HG03175 (cell line): ENCODE results near the gene BBS1.
A peak's percentile ranks its signal among the peaks of the same experiment; 100 is the strongest.
"Not testable (repeated sequence)": the region's sequence is repeated elsewhere in the genome, so short reads cannot be mapped to it uniquely, and the experiment has no call there.

ENCODE experiments used
- ATAC-seq: cut with Tn5 transposase; IDR thresholded peaks from one replicate; pipeline ENCODE4 v1.9.1; 2021; ENCODE audit warnings: mild to moderate bottlenecking, moderate library complexity; ENCODE audit not compliant: unreplicated experiment

The BBS1 gene

DNA sequence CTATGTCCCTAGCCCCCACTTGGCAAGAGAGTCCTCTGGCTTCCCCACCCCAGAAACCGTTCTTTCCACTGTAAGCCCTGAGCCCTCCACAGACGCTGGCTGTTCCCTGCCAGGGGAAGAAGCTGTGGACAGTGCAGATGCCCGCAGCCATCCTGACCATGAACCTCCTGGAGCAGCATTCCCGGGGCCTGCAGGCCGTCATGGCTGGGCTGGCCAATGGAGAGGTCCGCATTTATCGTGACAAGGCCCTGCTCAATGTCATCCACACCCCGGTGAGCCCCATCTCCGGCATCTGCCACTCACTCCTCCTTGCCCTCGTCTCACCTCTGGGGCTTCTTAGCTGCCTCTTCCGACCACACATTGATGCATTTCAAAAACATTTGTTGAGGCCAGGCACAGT is 13.2 kb downstream of the BBS1 start:
- no peak for ATAC-seq

DNA sequence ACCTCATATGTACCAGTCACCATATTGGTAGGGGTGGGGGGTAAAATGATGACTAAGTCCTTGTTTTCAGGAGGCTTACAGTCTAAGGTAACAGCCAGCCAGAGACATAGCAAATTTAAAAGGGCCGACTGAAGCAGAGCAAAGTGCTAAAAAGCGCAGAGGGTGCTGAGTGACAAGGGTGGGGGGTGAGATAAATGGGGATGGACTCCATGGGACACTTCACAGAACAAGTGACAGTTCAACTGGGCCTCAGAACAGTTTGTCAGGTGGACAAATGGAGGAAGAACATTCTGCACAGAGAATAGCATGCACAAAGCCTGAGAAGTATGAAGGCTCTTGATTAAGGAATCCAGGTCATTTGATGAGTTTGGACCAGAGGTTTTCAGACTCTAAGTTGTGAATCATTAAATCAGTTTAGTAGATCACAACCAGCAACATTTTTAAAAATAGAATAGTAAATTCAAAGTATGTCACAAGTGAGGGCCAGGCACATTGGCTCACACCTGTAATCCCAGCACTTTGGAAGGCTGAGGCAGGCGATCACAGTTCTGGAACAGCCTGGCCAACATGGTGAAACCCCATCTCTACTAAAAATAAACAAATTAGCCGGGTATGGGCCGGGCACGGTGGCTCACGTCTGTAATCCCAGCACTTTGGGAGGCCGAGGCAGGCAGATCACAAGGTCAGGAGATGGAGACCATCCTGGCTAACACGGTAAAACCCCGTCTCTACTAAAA is 14.0 kb downstream of the BBS1 start:
- ATAC-seq = no peak

DNA sequence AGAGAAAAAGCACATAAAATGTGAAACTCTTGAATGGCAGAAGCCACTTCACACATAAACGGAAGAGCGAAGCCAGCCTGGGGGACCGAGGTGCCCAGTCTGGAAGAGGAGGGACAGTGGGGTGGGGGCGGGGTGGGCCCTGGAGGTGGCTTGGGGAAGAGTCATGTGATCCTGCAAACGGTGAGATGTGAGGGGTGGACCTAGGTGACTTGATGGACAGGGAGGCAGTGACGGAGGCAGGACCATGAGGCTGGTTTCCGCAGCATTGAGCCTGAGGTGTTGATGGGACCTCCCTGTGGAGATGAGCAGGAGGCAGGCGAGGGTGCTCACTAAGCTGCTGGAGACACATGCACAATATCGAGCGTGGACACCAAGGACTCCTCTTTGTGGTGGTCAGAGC is 18.6 kb downstream of the BBS1 start:
- ATAC-seq = no peak

DNA sequence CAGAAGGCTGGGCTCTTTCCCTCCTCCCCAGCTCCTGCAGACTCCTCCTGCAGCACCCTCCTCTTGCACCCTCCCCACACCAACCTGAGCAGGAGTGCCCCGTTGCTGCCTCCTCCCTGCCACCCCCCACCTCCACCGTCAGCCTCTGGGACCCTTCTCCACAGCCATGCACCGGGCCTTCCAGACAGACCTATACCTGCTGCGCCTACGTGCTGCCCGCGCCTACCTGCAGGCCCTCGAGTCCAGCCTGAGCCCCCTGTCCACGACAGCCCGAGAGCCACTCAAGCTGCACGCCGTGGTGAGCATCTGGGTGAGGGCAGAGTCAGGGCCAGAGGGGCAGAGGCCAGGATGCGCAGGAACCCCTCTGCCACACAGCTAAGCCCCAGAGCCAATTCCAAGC is 19.2 kb downstream of the BBS1 start:
- no peak for ATAC-seq

DNA sequence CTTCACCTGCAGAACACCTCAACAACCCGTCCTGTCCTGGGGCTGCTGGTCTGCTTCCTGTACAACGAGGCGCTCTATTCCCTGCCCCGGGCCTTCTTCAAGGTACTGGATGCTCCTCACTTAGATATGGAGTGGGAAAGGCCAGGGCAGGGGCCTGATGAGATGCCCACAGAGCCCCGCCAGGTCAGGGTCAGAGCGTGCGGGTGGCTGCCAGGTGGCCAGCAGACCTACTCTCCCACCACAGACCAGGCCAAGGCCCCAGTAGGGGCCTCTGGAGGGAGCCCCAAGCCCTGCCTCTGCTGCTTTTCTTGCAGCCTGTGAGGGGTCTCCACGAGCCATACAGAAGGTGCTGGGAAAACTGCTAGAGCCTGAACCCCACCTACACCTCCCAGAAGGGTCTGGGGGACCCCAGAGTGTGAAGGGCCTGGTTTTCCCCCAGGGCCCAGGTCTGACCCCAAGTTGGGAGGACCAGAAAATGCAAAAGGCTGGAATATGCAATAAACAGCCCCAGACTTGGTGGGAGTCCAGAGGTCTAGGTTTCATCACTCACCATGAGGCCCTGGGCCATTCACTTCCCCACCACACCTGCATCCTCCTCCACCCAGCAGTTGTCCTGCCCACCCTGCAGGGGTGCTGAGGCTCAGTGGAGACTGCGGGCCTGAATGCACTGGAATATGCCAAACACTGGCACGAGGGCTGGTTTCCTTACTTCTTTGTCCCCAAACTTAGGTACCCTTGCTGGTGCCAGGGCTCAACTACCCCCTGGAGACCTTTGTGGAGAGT is 20.7 kb downstream of the BBS1 start:
- ATAC-seq = no peak

DNA sequence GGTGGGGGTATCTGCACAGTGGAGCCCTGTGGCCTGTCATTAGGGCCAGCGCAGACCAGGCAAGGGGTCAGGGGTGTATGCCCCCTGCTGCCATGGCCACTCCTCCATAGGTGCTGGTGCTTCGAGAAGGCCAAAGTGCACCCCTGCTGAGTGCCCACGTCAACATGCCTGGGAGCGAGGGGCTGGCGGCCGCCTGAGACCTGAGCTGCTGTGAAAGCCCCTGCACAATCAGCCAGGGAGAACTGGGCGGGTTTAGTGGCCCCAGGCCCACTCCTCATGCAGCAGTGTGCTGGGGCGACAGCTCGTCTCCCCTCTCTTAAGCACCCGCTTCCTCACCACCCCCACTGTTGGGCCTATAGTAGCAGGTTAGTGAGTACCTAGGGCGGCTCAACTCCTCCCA is 21.4 kb downstream of the BBS1 start:
- no peak for ATAC-seq

DNA sequence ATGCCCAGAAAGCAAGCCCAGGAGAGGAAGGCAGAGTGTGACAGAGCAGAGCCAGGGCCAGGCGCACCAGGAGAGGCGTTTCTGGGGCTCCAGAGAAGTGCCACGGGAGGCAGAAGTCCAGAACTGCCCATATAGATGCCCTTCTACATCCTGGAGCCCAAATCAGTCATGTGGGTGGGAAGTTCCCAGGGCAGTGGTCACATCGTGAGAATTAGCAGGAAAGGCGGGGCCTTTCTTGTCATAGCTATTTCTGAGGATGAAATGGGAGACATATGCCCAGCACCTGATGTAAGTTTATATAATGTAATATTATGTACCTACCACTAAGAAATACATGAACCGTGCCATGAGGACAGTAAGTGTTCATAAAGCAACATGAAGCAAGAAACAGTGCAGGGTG is 22.3 kb downstream of the BBS1 start:
- no peak for ATAC-seq

DNA sequence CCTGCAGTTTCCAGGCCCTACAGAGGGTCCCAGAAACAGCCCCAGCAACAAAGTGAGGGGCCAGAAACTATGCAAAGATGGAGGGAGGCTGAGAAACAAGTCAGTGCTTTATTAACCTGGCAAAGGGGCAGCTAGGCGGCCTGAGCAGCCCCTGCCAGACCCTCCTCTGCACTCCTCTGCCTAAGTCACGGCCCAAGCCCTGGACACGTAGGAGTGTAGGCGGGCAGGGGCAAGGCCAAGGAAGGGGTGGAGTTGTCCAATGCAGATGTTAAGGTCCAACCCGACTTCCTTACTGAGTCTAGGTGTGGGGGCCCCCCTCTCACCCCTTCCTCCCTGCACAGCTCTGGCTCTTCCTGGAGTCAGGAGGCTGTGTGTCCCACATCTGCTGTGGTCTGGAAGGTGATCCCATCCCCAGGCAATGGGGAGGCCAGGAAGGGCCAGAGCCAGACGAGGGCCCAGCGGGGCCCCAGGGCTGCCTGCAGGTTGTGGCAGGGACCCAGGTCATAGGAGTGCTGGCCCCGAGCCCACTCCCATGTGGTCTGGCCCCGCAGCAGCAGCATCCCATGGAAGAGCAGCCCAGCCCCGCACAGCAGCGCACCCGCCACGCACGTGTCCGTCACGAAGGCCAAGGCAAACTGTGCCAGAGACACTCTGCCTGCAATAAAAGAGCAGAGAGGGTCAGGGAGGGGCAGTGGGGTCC is 28.9 kb downstream of the BBS1 start:
- ATAC-seq = no peak

DNA sequence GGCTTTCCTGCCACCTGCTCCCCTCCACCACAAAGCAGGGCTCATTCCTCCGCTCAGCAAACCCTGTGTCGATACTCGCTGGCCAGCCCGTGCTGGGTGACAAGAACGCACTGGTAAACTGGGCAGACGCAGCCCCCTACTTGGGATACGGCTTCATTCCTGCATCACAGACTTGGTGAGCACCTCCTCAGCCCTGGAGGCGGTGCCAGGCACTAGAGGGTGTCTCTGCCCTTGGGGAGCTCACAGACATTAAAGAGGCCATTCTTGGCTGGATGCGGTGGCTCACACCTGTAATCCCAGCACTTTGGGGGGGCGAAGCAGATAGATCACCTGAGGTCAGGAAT is 29.4 kb downstream of the BBS1 start:
- ATAC-seq = no peak

DNA sequence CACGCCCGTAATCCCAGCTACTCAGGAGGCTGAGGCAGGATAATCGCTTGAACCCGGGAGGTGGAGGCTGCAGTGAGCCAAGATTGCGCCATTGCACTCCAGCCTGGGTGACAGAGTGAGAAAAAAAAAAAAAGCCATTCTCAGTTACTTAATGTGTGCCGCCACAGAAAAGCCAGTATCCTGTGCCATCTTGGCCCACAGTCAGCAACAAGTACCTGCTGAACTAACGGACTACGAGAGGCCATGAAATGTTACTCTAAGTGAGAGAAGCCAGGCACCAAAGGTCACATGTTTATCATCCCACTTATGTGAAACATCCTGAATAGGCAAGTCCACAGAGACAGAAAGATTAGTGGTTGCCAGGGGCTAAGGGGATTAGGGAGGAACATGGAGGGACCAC is 30.2 kb downstream of the BBS1 start:
- not testable (repeated sequence) for ATAC-seq

DNA sequence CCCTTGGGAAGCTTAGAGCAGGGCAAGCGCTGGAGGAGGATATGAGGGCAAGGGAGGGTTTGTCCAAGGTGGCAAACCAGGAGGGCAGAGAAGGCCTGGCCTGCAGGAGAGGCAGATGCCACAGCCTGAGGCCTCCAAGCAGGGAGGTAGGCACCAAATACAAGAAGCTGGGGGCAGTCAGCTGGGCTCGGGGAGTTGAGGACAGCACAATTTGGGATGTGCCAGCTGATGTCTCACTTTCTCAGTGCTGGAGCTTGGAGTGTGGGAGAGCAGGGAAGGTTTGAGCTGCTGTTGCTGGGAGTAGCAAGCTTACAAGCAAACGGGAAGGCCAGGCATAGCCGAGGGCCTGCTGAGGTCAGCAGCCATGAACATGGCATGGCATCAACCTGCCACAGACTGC is 31.5 kb downstream of the BBS1 start:
- no peak for ATAC-seq

DNA sequence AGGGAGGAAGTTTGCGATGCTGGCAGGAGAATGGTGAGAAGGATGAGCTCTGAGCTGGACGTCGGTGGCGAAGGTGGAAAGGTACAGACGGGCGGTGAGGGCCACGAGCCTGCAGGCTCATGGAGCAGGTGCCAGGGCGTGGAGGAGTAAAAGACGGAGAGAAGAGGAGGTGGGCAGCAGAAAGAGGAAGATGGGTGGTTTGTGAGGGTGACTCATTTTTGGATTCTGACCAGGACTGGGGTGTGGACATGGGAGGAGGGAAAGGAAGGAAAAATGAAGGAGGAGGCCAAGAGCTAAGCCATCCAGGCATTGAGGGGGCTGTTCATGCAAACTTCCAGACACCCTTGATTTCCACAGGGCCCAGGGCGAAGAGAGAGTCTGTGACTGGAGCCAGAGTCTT is 31.9 kb downstream of the BBS1 start:
- ATAC-seq = no peak

DNA sequence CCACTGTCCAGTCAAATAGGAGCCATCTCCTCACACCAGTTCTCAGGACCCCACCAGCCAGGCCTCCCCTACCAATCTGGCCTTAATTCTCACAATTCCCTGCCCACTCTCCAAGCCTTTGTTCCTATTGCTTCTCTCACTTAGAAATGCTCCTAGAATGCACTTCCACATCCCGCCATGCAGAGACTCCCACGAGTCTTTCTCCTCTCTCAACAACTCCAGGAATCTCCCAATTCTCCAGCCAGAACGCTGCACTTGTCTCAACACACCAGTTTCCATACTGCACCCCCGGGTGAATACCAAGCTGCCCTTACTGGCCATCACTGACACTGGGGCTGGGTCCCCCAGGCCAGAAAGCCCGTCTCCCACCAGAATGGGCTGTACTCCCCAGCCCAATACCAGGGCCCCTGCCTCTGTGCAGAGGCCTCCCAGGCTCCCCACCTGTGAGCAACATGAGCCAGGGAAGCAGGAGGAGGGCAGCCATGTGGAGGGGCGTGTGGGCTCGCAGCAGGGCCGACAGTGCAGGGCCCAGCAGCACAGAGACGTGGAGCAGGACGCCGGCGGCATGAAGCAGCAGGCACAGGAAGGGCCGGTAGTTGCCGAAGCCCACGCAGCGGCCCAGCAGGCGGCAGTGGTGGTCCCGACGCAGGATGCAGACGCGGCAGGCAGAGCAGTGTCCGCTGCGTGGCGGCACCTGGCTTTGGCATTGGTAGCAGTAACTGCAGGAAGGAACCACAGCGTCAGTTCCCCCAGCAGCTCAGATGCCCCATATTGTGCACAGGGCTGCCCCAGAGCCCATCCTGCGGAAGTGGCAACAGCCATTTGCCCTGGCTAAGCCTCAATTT is 33.0 kb downstream of the BBS1 start:
- no peak for ATAC-seq

DNA sequence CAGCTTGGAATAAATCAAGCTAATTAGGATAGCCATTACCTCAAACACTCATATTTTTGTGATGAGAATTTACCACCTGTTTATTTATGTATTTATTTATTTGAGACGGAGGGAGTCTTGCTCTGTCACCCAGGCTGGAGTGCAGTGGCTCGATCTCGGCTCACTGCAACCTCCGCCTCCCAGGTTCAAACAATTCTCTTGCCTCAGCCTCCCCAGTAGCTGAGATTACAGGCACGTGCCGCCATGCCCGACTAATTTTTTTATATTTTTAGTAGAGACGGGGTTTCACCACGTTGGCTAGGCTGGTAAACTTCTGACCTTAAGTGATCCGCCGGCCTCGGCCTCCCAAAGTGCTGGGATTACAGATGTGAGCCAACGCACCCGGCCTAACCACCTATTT is 34.5 kb downstream of the BBS1 start:
- not testable (repeated sequence) for ATAC-seq

DNA sequence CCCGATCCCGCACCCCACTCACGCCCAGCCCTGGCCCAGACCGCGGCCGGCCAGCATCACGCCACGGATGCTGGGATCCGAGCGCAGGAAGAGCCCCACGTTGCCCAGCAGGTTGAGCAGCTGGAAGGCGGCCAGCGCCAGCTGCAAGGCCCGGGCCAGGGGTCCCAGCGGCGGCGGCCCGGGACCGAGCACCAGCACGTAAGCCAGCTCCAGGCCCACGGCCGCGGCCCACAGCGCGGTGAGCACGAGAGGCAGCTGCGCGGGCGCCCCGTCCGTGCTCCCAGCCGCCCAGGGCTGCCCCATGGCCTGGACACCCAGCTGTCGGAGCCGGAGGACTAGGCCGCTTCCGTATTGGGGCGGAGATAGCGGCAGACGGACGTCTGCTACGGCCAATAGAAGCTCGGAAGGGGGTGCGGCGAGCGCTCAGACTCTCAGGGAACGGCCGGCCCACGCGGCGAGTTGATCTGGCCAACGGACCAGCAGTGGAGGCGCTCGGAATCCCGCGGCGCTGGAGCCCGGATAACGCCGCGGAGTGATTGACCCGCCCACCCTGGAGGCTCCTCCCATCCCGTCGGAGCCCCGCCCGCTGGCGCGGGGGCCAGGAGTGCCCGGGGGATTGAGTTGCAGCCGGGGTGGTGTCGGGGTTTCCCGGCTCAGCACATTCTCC is 35.4 kb downstream of the BBS1 start, which contains the start of gene ZDHHC24:
TSS of gene ZDHHC24 (minus strand) at position 348 of the 667 bp plus-strand sequence. CDS start at position 303, 45 bp downstream.
- ATAC-seq = peak; percentile 77

DNA sequence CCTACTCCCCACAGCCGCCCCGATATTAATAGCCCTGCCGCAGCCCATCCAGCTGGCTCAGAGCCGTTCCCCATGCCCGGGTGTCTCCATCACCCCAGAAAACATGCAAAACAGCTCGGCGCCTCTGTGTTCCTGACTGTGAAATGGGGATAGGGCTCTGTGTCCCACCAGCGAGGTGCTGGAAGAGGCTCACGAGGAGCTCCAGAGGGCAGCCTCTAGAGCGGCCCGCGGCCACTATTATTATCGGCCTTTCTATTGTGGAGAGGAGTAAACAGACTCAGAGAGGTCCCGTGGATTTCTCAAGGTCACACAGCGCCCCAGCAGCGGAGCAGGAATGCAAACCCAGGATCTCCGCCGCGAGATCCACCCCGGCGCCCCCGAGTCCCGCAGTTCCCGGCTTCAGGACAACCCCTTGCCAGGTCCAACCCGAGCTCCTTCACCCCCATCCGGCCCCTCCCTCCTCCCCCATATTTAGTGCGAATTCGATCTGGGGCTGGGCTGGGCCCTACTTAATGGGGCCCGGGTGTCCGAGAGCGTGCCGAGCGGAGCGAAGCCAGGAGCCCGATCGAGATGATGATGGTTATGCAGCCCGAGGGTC is 36.0 kb downstream of the BBS1 start, which contains the start of gene ACTN3:
TSS of gene ACTN3 (plus strand) at position 536 of the 598 bp plus-strand sequence. CDS start at position 571, 35 bp downstream.
- no peak for ATAC-seq

DNA sequence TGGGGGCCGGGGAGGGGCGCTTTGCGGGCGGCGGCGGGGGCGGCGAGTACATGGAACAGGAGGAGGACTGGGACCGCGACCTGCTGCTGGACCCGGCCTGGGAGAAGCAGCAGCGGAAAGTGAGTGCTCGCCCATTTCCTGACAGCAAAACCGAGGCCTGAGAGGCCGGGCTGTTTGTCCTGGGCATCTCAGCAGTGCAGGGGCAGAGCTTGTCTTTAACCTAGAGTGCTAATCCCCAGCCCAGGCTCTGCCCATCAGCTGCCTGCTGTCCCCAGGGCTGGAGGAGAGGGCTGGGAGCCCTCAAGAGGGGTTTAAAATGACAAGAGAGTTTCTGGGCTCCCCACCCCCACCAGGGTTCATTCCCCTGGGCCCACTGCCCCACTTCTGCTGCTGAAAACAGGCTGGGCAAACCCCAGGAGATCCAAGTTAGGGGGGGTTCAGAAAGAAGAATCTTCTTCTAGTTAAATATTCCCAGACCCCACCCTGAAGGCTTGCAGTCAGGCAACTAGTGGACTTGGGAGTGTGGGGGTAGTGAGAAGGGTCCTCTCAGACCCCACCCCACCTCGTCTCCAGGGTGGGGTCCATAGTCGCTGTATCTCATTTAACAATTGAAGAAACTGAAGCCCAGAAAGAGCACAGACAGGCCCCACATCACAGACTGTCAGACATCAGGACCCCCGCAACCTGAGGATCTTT is 36.7 kb downstream of the BBS1 start:
- ATAC-seq = no peak

DNA sequence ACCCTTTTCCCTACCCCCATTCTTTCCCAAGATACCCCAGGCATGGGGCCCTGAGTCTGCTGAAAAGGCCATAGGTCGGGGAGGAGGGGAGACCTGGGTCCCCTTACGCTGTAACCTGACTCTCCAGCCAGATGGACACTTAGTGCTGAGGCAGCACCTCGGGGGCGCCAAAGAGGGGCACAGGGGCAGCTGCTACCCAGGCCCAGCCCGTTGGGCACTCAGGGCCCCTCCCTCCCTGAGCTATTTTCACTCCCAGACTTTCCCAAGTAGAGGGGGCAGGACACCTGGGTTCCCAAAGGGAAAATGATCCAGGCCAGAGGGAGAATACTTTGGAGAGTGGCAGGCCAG is 37.2 kb downstream of the BBS1 start:
- ATAC-seq = no peak

DNA sequence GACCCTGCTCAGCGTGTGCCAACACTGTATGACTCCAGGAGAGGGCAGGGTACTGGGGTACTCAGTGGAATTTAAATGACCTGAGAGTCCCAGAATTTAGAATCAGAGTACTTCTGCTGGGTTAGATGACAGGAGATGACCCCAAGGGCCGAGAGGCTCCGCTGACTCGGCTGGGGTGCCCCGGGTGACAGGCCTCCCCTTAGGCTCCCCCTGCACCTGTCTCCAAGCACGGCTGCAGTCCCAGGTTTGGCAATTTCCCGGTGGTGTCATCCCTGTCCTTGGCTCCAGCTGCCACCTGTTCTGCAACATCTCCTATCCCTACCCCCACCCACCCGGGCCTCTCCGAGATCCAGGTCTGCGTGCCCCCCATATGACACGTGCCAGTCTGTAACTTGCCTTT is 37.6 kb downstream of the BBS1 start:
- ATAC-seq = no peak
